Vagina (tissue), 2 donors: Measurements from ENCODE around the gene NR1H4. TPM values are rescaled to one million over a fixed set of nuclear protein-coding genes. Genes with fewer than 3 reads are reported as not detected.

Source experiments
- DNase-seq, 2 donors: peaks; one replicate each; pipeline ENCODE4 v3.0.0-alpha.2; 2017; ENCODE audit errors: extremely low spot score in 2 of 2
- H3K27ac ChIP-seq: fragments of 200-600 bp; sonication (generic); one replicate; pipeline ENCODE4 v1.5.1; 2019
- H3K27me3 ChIP-seq: fragments of 200-600 bp; sonication (generic); one replicate; pipeline ENCODE4 v1.5.1; 2019
- H3K36me3 ChIP-seq, 2 donors: fragments of 200-600 bp; sonication (generic); one replicate each; pipeline ENCODE4 v1.5.1; 2017 to 2019
- H3K4me1 ChIP-seq: fragments of 200-600 bp; sonication (generic); one replicate; pipeline ENCODE4 v1.5.1; 2019
- H3K4me3 ChIP-seq, 2 donors: fragments of 200-600 bp; sonication (generic); 1 replicate in 1 of 2; 2 replicates in 1 of 2; pipeline ENCODE4 v1.5.1; 2016 to 2019
- H3K9me3 ChIP-seq: fragments of 200-600 bp; sonication (generic); one replicate; pipeline ENCODE4 v1.5.1; 2019
- POLR2A ChIP-seq, 2 donors: fragments of 450-650 bp; IDR thresholded peaks; one replicate each; pipeline ENCODE4 v1.6.1; 2017; ENCODE audit warnings: antibody characterized with exemption in 2 of 2, mild to moderate bottlenecking in 2 of 2, moderate library complexity in 2 of 2
- POLR2AphosphoS5 ChIP-seq, 2 donors: sonication (generic); formaldehyde crosslinking; IDR thresholded peaks; one replicate each; pipeline ENCODE4 v1.9.0; 2017; ENCODE audit warnings: antibody characterized with exemption in 2 of 2, mild to moderate bottlenecking in 2 of 2, low read depth in 1 of 2; ENCODE audit not compliant: insufficient read depth in 1 of 2
- intact Hi-C: fragments of 100-400 bp; cut with DNase I; formaldehyde crosslinking; loops from one replicate; pipeline ENCODE4 v1.15.1; 2023
- total RNA-seq: library from RNA; depleted of rRNA; stranded (reverse); fragments of >200 nt; gene quantifications from one replicate; pipeline ENCODE4 v1.2.3, GENCODE V29; 2016
- TF ChIP-seq, protein P1 (sequence below), 3 experiments: fragments of 450-650 bp in 2 of 3; fragments of 200-600 bp in 1 of 3; sonication (generic) in 1 of 3; IDR thresholded peaks; one replicate each; pipeline ENCODE4 v1.5.1; 2017 to 2019; ENCODE audit warnings: antibody characterized with exemption in 3 of 3, mild to moderate bottlenecking in 2 of 3, moderate library complexity in 2 of 3

The NR1H4 gene
- total RNA-seq, 1 donor from 2014 or later: not detected

DNA sequence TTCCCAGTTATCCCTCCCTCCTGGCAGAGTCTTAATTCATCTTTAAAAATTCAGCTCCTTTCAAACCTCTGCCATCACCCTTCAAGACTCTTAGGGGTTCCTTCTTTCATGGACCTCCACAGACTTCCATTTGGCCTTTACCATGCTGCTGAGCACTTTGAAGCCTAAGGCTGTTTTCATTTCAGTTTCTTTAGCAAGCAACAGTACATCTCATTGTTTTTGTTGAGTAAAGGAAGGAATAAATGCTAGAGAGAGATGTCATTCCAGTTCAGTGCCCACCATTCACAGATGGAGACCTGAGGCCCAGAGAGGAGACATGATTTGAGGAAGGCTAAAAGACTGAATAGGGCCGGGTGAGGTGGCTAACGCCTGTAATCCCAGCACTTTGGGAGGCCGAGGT is 98.5 kb downstream of the NR1H4 start:
- intact Hi-C loops: no loop called here
- H3K27ac ChIP-seq: no peak overlapping the region

DNA sequence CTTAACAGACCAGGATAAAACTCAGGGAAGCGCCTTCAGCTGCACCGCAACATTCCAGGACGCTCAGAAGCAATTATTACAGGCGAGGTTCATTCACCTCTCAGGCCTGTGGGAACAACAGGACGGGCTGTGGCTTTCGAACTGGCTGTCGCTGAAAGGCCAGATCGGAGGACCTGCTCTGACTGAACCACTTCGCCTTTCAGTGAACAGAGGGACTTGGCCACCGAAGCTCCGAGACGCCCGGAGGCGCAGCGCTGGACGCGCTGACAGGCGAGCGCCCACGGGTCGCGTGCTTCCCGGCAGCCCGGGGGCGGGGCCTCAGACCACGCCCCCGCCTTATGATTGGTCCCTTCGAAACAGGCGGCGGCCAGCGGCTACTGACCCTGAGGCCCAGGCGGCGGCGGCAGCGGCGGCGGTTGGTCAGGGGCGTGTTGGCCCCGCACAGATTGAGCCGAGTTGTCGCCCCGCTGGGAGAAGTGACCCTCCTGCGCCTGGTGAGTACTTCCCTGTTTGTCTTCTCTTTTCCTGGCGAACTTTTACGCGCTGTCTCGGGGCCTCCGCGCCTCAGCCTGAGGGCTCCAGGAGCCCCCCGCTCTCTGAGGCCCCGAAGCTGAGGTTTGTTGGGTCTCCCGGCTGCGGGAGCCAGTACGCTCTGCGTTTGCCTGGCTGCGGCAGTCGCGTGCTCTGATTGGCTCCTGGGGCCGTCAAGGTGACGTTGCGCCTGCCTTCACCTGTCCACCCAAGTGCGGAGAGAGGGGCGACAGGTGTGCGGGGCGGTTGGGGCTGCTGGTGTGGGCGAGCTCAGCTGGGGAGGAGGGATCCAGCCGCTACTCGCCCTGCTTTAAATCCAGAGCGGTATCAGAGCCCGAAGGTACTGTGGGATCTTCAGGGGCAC is 99.9 kb downstream of the NR1H4 start, which contains the start of gene GAS2L3:
GAS2L3 (plus strand) TSS at position 393 of the 895 bp plus-strand sequence. CDS start 21,221 bp downstream, outside the sequence.
- H3K27me3 ChIP-seq: no peaks in the 10 kb centered on the region
- TF ChIP-seq POLR2AphosphoS5 (IDR thresholded peaks at IDR 0.05; ENCODE audit: insufficient read depth in 1 of 2, low read depth in 1 of 2): peak; percentile 19 to 74
- TF ChIP-seq, protein P1, sequence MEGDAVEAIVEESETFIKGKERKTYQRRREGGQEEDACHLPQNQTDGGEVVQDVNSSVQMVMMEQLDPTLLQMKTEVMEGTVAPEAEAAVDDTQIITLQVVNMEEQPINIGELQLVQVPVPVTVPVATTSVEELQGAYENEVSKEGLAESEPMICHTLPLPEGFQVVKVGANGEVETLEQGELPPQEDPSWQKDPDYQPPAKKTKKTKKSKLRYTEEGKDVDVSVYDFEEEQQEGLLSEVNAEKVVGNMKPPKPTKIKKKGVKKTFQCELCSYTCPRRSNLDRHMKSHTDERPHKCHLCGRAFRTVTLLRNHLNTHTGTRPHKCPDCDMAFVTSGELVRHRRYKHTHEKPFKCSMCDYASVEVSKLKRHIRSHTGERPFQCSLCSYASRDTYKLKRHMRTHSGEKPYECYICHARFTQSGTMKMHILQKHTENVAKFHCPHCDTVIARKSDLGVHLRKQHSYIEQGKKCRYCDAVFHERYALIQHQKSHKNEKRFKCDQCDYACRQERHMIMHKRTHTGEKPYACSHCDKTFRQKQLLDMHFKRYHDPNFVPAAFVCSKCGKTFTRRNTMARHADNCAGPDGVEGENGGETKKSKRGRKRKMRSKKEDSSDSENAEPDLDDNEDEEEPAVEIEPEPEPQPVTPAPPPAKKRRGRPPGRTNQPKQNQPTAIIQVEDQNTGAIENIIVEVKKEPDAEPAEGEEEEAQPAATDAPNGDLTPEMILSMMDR (IDR thresholded peaks at IDR 0.05): no peak
- peak in 1 of 2 donors; percentile 42 for TF ChIP-seq POLR2A (IDR thresholded peaks at IDR 0.05)
- H3K4me1 ChIP-seq: peaks cover 11% of the 10 kb centered on the region
- intact Hi-C loops: no loop called here
- H3K27ac ChIP-seq: peak within 1 kb of the TSS; percentile 62
- peak within 1 kb of the TSS; percentile 63 to 73 for H3K4me3 ChIP-seq
- DNase-seq: no peak
- H3K36me3 ChIP-seq: no peaks in the 10 kb centered on the region
- H3K9me3 ChIP-seq: no peaks in the 10 kb centered on the region

More for the DNA sequence above, 98.5 kb downstream of the NR1H4 start:
- no peak for TF ChIP-seq POLR2AphosphoS5 (IDR thresholded peaks at IDR 0.05; ENCODE audit: insufficient read depth in 1 of 2, low read depth in 1 of 2)
- TF ChIP-seq POLR2A (IDR thresholded peaks at IDR 0.05): no peak
- TF ChIP-seq, protein P1 (IDR thresholded peaks at IDR 0.05): no peak
- Histone ChIP-seq H3K9me3 (no peaks in the 10 kb centered on the region), H3K4me3 (no peak overlapping the region), H3K4me1 (peaks cover 11% of the 10 kb centered on the region), H3K36me3 (no peaks in the 10 kb centered on the region), H3K27me3 (no peaks in the 10 kb centered on the region)
- no peak for DNase-seq

DNA sequence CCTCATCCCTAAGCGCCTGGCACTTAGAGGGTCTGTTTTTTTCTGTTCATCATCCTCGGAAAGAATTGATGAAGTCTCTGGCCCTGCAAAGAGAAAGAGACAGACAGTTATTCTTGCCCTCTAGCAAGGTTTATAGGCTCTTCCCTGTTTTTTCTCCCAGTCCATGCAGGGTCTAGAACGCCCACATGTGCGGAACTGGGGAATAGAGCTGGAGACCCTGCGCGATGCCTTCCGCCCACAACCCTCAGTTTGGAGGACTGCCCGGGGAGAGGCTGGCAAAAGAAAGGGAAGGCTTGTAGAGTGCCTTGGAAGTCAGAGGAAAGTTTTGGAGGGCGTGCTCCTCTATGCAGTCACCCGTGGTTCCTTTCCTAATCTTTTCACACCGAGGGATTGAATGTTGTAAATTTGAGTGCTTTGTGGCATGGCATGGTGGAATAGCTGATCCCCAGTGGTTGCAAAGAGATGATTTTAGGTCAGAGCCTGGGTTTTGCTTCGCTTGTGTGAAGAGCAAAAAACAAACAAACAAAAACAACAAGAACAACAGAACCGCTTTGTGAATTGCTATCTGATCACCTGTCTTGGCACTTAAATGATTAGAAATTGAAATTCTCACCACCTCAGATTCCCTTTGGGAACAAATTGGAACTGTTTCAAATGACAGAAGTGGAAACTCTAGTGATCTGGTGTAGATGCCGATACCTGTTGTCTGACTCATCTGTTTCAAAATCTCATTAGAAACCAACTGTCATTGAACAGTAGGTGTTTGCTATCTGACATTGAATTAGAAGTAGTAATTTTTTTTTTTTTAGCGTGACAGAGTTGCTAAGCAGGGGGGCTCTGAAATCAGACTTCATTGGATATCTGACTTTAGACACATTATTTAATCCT is 100.8 kb downstream of the NR1H4 start:
- Histone ChIP-seq H3K27me3 (no peaks in the 10 kb centered on the region), H3K4me1 (peaks cover 11% of the 10 kb centered on the region), H3K4me3 (peak overlapping the region; percentile 63 to 73), H3K36me3 (no peaks in the 10 kb centered on the region), H3K27ac (peak overlapping the region; percentile 62), H3K9me3 (no peaks in the 10 kb centered on the region)
- no peak for DNase-seq
- no peak for TF ChIP-seq POLR2A (IDR thresholded peaks at IDR 0.05)
- TF ChIP-seq POLR2AphosphoS5 (IDR thresholded peaks at IDR 0.05; ENCODE audit: insufficient read depth in 1 of 2, low read depth in 1 of 2): no peak
- TF ChIP-seq, protein P1 (IDR thresholded peaks at IDR 0.05): no peak
- intact Hi-C loops: no loop called here

DNA sequence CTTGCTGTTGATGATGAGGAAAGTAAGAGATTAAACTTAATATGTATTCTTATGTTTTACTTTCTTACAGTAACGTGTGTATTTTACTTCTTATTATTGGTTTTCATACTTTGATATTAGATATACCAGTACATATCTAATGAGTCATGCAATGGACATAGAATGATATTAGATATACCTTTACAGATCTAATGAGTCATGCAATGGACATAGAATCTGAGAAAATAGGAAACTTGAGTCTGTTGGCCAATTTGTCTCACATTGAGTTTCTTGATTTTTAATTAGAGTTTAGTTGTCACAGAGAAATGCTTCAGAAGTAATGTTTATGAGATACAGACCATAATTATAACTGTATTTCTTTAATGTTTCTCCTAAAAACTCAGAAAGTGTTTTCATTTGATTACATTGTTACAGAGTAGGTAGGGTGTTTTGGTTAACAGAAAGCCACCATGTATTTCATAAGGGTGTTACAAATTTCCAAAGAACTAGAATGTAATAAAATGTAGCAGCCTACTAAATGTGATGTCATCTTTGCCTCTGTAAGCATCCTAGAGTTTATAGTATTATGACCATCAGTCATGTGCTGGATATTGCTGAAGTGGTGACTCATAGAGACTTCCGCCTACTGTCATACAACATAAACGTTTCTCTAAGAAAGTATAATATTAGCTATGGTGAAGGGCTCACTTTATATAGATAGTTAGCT is 102.8 kb downstream of the NR1H4 start:
- H3K4me1 ChIP-seq: peaks cover 11% of the 10 kb centered on the region
- H3K4me3 ChIP-seq: no peak overlapping the region
- intact Hi-C loops: no loop called here
- H3K27me3 ChIP-seq: no peaks in the 10 kb centered on the region
- H3K36me3 ChIP-seq: no peaks in the 10 kb centered on the region
- no peak overlapping the region for H3K27ac ChIP-seq
- TF ChIP-seq POLR2A (IDR thresholded peaks at IDR 0.05) (no peak), POLR2AphosphoS5 (IDR thresholded peaks at IDR 0.05; ENCODE audit: insufficient read depth in 1 of 2, low read depth in 1 of 2) (no peak)
- TF ChIP-seq, protein P1 (IDR thresholded peaks at IDR 0.05): no peak
- no peaks in the 10 kb centered on the region for H3K9me3 ChIP-seq
- DNase-seq: no peak
